Stimulated activated CD4-positive, alpha-beta T cell treated with anti-CD3 and anti-CD28 coated beads, Interleukin-4, amount 100 ng/mL, for 4 hours (primary cell): ENCODE data around the gene RER1.
"Not testable (repeated sequence)": the region's sequence is repeated elsewhere in the genome, so short reads cannot be mapped to it uniquely, and the experiment has no call there.

Source experiments
- DNase-seq, 2 experiments: peaks; one replicate each; pipeline ENCODE4 v3.0.0-alpha.2; 2020

Gene RER1

DNA sequence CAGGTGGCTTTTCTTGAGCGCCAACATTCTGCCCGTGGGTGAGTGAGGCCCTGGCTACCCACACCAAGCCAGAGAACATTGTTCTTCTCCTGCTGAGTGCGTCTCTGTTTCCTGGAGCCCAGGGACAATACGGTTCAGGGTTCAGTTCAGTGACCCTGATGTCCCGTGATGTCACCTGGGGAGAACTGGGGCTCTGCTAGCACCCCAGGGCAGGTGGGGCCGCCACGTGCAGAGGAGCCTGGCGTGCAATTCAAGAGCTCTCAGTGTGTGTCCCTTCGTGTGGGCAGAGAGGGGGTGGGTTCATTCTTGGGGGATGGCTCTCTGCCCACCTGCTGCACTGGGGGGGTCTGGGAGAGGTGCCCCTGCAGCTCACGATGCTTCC, 38.9 kb downstream of the RER1 start:
- DNase-seq = no peak

DNA sequence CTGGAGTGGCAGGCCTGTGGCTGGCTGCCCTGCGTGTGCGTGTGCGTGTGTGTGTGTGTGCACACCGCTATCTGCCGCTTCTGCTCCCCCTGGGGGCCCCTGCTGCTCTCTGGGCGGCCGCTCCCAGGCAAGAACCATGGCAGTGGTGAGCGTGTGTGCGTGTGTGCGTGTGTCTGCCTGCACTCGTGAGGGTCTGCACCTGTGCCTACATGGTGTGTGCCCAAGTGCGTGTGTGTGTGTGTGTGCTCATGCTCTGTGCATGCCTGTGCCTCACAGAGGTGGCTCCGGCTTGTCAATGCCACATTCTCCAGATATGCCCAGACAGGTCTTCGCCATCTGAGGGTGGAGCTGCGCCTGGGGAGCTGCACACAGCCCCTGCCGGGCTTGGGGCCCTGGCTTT, 39.5 kb downstream of the RER1 start:
- DNase-seq = no peak

GRCh38 chr1:2431518-2431917, 39.9 kb downstream of the RER1 start:
- no peak for DNase-seq

DNA sequence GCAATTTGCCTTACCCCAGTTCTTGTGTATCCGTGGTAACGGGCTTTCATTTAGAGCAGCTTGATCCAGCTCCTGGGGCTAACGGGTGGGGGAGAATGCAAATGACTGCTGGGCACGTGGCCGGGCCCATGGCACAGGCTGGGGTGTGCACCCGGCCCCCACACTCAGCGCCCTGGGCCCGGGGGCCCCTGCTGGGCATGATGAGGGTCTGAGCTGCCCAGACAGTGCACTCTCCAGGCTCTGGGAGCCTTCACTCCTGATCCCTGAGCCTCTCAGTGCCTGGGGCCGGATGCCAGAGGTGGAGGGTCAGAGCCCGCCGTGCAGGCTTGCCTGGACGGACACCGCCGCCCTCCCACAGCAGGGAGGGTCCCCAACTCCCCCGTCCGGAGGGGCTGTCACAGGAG, 40.8 kb downstream of the RER1 start:
- no peak for DNase-seq

DNA sequence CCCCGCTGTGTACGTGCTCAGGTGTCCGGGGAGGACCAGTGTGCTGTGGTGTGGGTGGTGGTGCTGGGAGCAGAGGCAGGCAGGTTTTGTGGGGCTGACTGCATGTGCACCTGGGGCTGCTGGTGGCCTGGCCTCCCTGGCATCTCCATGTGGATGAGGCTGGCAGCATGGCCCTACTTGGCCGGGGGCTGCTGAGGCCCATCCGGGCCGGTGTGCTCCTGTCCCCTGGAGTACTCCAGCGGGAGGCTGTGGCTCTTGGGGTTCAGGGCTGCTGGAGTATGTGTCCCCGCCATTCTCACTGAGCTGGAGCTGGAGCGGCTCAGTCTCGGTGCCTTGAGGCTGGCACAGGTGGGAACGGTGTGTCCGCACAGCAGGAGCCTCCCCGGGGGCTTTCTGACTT, 41.6 kb downstream of the RER1 start:
- DNase-seq = no peak

GRCh38 chr1:2433936-2434655, 42.5 kb downstream of the RER1 start:
- DNase-seq = no peak

- DNase-seq = no peak
These were observed 43.5 kb downstream of the RER1 start for GRCh38 chr1:2435091-2435490.

DNA sequence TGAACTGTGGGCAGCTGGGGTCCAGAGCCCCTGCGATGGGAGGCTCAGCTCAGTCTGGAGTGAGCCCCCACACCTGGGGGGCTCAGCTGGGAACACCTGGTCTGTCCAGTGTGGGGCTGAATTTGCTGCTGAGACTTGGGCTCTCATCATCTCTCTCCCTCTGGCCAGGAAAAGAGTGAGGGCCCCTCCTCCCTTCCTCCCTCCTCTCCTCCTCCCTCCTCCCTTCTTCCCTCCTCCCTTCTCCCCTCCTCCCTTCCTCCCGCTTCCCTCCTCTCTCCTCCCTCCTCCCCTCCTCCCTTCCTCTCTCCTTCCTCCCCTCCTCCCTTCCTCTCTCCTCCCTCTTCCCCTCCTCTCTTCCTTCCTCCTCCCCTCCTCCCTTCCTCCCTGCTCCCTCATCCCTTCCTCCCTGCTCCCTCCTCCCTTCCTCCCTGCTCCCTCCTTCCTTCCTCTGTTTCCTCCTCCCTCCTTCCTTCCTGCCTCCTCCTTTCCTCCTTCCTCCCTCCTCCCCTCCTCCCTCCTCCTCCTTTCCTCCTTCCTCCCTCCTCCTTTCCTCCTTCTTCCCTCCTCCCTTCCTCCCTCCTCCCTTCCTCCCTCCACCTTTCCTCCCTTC, 44.2 kb downstream of the RER1 start:
- no peak for DNase-seq

GRCh38 chr1:2436876-2437275, 45.2 kb downstream of the RER1 start:
- DNase-seq = no peak

DNA sequence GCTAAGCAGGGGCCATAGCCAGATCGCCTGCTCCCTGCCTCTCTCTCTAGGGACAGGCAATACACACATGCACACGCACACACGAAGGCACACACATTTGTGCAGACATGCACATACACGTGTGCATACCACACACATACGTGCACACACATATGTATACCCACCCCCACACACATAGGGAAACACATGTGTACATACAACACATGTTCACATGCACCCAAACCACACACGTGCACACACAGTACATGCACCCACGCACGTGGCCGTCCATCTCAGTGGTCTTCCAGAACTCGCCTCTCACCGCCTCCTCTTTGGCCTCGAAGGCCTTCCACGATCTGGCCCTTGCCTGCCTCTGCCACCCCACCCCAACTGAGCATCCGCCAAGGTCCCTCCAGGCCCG, 46.0 kb downstream of the RER1 start:
- DNase-seq = no peak

GRCh38 chr1:2438038-2438437, 46.4 kb downstream of the RER1 start:
- no peak for DNase-seq

- no peak for DNase-seq
These were observed 47.0 kb downstream of the RER1 start for GRCh38 chr1:2438641-2439040.

- DNase-seq = no peak
These were observed 47.7 kb downstream of the RER1 start for GRCh38 chr1:2439369-2439768.

- not testable (repeated sequence) for DNase-seq
These were observed 48.7 kb downstream of the RER1 start for GRCh38 chr1:2440346-2440745.

DNA sequence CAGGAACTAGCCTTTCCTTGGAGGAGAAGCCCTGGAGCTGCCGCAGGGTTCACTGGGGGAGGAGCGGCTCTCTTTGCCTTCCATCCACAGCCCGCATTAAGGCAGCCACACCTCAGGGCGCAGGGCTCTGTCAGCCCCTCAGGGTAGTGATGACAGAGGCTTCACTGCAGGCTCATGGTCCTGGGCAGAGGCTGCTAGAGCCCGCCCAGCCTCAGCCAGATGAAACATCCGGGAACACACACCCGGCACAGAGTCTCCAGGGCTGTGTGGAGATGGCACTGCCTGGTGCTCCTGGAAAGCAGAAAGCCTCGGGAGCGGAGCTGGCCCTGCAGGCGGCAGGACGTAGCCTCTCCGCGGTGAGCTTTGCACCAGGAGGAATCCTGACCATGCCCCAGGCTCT, 50.1 kb downstream of the RER1 start:
- DNase-seq = no peak

DNA sequence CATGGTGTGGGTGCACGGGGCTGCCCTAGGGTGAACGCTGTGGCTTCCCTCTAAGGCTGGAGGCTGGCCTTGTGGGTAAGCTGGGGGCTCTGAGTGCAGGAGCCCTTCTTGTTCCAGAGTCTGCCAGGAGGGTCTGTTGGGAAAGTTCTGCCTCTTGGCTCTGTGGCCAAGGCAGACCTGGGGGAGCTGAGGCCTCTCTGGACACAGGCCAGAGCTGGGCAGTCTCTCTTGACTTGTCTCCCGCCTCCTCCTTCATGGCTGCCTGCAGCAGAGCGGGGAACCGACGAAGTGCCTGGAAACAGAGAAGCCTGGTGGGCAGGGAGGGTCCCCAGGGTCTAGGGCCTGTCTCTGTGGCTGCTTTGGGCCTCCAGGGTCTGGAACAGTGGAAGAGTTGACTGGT, 51.0 kb downstream of the RER1 start:
- DNase-seq = no peak

DNA sequence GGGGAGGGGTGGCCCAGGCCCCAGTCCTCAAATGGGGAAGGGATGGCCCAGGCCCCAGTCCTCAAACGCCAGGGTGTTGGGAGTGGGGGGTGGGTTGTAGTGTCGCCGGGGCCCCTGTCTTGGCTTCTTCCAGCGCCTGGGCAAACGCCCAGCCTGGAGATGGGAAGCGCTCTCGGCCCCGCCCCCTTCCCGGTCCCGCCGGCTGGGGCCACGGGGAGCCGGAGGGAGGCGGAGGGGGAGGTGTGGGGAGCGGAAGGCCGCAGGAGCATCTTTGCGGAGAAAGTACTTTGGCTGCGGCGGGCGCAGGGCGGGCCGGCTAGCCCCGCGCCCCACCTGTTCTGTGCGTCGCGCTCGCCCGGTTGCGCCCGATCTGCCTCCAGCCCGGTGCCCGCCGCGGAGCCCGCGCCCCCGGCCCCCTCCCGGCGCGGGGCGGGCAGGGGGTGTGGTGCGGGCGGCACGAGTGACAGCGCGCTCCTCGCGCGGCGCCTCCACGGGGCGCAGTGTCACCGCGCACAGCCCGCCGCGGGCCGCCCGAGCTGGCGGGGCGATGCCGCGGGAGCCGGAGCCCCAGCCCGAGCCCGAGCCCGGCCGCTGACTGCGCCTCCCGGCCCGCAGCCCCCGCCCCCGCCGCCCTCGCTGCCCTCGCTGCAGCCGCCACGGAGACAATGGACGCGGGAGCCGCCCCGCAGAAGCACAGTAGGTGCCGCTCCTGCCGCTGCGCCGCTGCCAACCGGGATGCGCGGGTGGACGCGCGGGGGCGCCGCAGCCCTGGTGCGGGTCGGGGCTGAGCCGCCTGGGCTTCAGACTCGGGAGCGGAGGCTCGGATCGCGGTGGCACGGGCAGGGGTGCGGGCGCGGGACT, 51.9 kb downstream of the RER1 start:
- DNase-seq = peak; percentile 9 to 17

DNA sequence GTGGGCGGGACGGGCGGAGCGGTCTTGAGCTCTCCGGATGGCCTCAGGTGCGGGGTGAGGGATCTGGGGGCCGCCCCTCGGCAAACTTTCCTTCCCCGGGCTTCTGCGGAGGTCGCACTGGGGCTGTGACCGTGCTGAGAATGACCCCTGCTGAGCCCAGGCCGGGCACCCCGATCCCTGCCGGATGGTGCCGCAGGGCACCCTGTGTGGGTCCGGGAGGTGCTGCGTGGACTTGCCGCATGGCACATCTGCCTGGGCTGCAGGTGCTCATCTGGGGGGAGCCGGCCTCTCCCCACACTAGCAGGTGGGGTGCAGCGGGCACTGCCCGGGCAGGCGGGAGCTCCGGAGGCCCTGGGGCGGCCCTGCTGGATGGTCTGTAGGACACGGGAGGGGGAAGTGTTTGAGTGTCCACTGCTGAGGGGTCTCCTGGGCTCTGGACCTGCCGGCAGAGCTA, 52.5 kb downstream of the RER1 start:
- DNase-seq = no peak

DNA sequence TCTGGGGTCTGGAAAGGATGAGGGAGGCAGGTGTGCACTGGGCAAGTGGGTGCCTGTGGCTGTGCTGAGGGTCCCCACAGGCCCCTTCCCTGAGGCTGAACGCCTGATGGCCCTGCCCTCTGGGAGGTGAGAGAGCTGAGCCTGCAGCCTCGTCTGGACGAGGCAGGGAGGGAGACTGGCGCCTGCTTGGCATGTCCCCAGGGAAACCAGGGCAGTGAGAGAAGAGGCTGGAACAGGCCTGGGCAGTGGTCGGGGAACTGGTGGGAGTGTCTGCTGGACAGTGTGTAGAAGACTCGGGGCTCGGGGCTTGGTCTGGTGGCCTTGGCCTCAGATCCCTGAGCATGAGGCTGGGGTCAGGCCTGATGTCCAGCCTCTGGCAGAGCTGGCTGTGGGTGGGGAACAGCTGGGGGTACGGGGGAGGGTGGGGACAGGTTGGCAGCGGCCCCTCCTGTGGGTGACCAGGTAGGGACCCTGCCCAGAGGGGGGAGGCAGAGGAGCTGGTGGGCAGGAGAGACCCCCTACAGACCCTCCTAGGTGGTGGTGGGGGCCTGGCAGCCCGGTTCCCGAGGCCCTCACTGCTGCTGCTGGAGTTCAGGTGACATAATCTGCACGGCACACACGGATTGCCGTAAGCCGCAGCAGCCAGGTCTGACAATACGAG, 53.7 kb downstream of the RER1 start:
- DNase-seq = no peak

GRCh38 chr1:2445823-2446215, 54.2 kb downstream of the RER1 start:
- DNase-seq = no peak

GRCh38 chr1:2446394-2446793, 54.8 kb downstream of the RER1 start:
- DNase-seq = no peak

- DNase-seq = no peak
These were observed 55.2 kb downstream of the RER1 start for GRCh38 chr1:2446861-2447260.
